GM12875 (cell line): Measurements from ENCODE around the gene CACHD1.
"Not testable (repeated sequence)": the region's sequence is repeated elsewhere in the genome, so short reads cannot be mapped to it uniquely, and the experiment has no call there.

Experiments used
- H3K4me3 ChIP-seq: one replicate; pipeline ENCODE4 v1.5.1; 2011; ENCODE audit warnings: low read depth, low read length, control low read depth
- TF ChIP-seq, protein P1 (sequence below): IDR thresholded peaks from 2 replicates; pipeline ENCODE4 v1.5.1; 2011; ENCODE audit warnings: low read depth, mild to moderate bottlenecking, control low read depth, inconsistent platforms, low read length, moderate library complexity, borderline replicate concordance; ENCODE audit not compliant: insufficient read depth

Gene CACHD1

DNA sequence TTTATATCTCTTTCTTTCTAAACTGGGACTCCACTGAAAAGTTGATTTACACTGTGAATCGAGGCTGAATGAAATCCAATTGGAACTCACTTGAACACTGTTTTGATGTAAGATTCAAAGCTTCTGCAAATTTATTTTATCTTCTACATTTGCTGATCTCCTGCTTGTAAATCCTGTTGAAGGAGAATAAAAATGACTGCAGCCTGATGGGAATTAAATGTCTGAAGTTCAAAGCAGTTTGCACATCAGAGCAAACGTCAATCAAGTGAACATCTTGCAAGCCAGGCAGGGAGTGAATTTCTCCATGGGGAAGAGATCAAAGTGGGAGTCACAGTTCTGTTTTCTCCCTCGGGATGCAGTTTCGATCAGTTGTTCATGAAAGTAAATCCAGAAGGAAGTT is 127.2 kb downstream of the CACHD1 start:
- TF ChIP-seq, protein P1, sequence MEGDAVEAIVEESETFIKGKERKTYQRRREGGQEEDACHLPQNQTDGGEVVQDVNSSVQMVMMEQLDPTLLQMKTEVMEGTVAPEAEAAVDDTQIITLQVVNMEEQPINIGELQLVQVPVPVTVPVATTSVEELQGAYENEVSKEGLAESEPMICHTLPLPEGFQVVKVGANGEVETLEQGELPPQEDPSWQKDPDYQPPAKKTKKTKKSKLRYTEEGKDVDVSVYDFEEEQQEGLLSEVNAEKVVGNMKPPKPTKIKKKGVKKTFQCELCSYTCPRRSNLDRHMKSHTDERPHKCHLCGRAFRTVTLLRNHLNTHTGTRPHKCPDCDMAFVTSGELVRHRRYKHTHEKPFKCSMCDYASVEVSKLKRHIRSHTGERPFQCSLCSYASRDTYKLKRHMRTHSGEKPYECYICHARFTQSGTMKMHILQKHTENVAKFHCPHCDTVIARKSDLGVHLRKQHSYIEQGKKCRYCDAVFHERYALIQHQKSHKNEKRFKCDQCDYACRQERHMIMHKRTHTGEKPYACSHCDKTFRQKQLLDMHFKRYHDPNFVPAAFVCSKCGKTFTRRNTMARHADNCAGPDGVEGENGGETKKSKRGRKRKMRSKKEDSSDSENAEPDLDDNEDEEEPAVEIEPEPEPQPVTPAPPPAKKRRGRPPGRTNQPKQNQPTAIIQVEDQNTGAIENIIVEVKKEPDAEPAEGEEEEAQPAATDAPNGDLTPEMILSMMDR, result no peak
- no peak overlapping the region for H3K4me3 ChIP-seq

DNA sequence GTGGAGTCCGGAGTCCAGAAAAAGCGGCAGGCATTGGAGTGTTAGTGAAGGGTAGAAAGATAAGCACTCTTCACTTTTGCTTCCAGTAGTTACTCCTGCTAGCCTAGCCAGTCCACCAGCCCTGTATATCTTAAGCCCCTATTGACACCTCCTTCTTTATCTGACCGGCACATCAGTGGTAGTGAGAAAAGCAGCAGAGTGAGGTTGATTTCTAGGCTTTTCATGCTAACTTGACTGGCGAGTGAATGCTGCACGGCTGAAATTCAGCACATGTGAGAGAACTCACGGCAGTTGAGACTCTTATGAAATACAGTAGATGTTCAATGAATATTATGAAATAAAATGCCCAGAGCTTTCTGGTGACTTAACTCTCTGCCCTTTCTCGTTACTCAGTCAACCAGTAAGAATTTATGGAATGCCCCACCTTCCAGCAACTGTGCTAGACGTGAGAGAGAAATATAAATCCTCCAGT is 128.2 kb downstream of the CACHD1 start:
- no peak overlapping the region for H3K4me3 ChIP-seq
- TF ChIP-seq, protein P1, result no peak

DNA sequence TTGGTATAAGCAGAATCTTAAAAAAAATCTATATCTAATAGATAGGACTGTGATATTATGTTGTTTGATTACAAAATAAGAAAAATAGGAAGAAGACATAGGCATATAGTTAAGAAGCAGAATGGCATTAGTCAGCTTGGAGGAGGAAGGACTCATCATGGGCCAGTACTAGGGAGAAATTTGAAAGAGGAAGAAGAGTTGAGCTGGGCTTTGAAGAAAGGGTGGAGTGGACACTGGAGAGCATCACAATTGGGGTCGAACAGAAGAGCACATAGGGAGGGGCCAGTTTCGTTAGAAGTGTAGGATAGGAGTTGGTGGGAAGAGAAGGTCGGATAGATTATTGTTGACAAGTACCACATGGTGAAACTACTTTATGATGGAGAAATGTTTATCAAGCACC is 129.3 kb downstream of the CACHD1 start:
- no peak overlapping the region for H3K4me3 ChIP-seq
- TF ChIP-seq, protein P1, result no peak

DNA sequence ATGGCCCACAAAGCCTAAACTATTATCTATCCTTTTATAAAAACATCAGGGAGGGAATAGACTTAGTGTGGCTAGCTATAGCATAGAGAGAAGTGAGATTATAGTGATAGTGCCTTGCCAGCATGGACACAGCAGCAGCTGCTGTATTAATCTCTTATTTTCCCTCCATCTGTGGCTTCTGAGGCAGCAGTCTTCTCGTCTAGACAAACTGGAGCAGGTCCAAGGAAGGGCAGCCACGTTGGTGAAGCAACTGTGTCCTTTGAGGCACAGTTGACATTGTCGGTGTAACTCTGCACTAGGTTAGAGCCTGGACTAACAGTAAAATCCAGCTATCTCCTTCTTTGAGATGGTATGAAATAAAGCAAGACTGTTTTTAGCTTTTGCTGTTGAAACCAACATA is 131.3 kb downstream of the CACHD1 start:
- H3K4me3 ChIP-seq, result no peak overlapping the region
- TF ChIP-seq, protein P1, result no peak

DNA sequence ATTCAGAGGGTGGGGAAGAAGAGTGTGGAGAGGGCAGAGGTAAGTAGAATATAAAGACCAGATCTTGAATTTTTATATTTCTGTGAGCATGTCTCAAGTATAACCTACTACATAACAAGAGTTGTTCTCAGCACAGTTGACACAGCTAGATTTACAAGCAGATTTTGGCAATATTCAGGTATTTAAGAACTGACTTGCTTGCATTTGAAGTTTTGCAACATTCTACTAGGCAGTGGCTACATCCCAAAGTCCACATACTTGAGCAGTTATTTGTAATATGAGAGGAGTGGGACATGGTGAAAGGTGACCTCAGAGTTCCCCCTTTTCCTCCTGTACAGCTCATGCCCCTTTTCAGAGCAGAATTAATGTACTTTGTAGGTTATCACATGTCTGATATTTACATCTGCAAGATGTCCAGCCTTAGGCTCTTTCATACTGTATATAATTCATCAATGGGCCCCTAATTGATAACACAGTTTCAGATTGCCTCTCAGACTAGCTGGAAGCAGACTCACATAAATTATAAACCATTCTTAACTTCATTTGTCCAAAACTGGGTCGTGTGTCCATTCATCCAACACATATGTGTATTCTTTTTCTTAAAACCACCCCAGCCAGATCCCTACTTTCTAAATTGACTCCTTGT is 138.2 kb downstream of the CACHD1 start:
- TF ChIP-seq, protein P1, result no peak
- H3K4me3 ChIP-seq, result no peak overlapping the region

DNA sequence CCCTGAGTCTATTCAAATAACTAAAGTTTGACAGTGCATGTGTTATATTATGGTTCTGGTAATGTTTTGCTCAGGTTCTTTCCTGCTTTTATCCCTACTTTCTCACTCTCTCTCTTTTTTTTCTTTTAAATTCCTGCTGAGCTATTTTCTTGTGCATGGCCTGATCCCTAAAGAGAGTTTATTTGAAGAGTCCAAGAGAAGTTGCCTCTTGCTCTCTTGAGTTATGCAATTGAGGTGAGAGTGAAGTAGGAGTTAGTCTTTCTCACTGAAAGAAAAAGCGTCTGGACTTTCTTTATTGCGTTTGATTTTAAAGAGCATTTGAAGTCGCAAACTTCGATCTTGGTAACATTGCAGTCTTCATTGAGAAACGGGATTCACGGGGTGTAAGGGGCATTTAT is 138.7 kb downstream of the CACHD1 start:
- TF ChIP-seq, protein P1, result no peak
- no peak overlapping the region for H3K4me3 ChIP-seq

DNA sequence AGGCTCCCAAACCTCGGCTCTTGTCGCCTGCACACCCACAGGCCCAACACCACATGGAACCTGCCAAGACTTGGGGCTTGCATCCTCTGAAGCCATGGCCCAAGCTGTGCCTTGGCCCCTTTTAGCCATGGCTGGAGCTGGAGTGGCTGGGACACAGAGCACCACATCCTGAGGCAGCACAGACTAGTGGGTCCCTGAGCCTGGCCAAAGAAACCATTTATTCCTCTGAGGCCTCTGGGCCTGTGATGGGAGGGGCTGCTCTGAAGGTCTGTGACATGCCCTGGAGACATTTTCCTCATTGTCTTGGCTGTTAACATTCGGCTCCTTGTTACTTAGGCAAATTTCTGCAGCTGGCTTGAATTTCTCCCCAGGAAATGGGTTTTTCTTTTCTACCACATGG is 141.0 kb downstream of the CACHD1 start:
- H3K4me3 ChIP-seq, result not testable (repeated sequence)

DNA sequence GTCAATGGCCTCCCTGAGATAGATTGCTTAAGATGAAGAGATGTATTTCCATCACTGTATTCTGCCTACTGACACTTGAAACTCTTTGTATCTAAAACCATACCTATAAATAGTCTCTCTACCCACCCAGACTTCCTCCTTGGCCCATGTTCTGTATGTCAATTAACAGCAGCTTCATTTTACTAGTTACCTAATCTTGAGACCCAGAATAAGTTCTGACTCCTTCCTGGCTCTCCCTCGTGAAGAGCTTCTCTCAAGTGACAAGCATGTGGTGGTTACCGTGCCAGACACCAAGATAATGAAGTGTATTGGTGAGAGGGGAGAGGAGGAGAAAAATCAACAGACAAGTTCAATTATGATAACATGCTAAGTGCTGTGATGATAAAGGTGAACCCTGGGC is 146.1 kb downstream of the CACHD1 start:
- TF ChIP-seq, protein P1, result no peak
- H3K4me3 ChIP-seq, result no peak overlapping the region
